Glomerular endothelial cell (primary cell): Measurements from ENCODE around the gene LRRC3B. TPM values are rescaled to one million over a fixed set of nuclear protein-coding genes. Genes with fewer than 3 reads are reported as not detected.
"Not testable (repeated sequence)": the region's sequence is repeated elsewhere in the genome, so short reads cannot be mapped to it uniquely, and the experiment has no call there.

ENCODE experiments used
- DNase-seq: peaks from one replicate; pipeline ENCODE4 v3.0.0-alpha.2; 2011; ENCODE audit warnings: low read depth, low spot score; ENCODE audit errors: extremely low read depth
- total RNA-seq: library from RNA; depleted of rRNA; stranded (reverse); fragments of >200 nt; gene quantifications from 2 replicates; pipeline ENCODE4 v1.2.3, GENCODE V29; 2015

LRRC3B gene
- not detected in 2 replicates for total RNA-seq

GRCh38 chr3:26622621-26623418 is at the start of gene LRRC3B:
LRRC3B (plus strand) TSS chr3:26622772; CDS start chr3:26709673, 86,901 bp downstream.
- DNase-seq: no peak

- no peak for DNase-seq
Observed at GRCh38 chr3:26574766-26575165, 47.8 kb upstream of the LRRC3B start.

- DNase-seq: no peak
Observed at GRCh38 chr3:26579116-26579515, 43.5 kb upstream of the LRRC3B start.

- no peak for DNase-seq
Observed at GRCh38 chr3:26587571-26587970, 35.0 kb upstream of the LRRC3B start.

- DNase-seq: no peak
Observed at GRCh38 chr3:26588931-26589330, 33.6 kb upstream of the LRRC3B start.

GRCh38 chr3:26589678-26590077 is 32.9 kb upstream of the LRRC3B start:
- no peak for DNase-seq

GRCh38 chr3:26590919-26591484 is 31.6 kb upstream of the LRRC3B start:
- no peak for DNase-seq

- DNase-seq: no peak
Observed at GRCh38 chr3:26591926-26592325, 30.6 kb upstream of the LRRC3B start.

GRCh38 chr3:26592451-26592850 is 30.1 kb upstream of the LRRC3B start:
- DNase-seq: no peak

- DNase-seq: no peak
Observed at GRCh38 chr3:26596335-26596734, 26.2 kb upstream of the LRRC3B start.

GRCh38 chr3:26603311-26603710 is 19.3 kb upstream of the LRRC3B start:
- not testable (repeated sequence) for DNase-seq

GRCh38 chr3:26603771-26604170 is 18.8 kb upstream of the LRRC3B start:
- not testable (repeated sequence) for DNase-seq

- DNase-seq: no peak
Observed at GRCh38 chr3:26614006-26614685, 8.4 kb upstream of the LRRC3B start.

- DNase-seq: no peak
Observed at GRCh38 chr3:26621176-26621575, 1.4 kb upstream of the LRRC3B start.

GRCh38 chr3:26621906-26622620 is 509 bp upstream of the LRRC3B start:
- DNase-seq: no peak

GRCh38 chr3:26623419-26624208 is 1.0 kb downstream of the LRRC3B start:
- DNase-seq: no peak

GRCh38 chr3:26624209-26624765 is 1.7 kb downstream of the LRRC3B start:
- DNase-seq: no peak

- no peak for DNase-seq
Observed at GRCh38 chr3:26625187-26625586, 2.6 kb downstream of the LRRC3B start.

- DNase-seq: no peak
Observed at GRCh38 chr3:26627080-26627479, 4.5 kb downstream of the LRRC3B start.

GRCh38 chr3:26628915-26629314 is 6.3 kb downstream of the LRRC3B start:
- no peak for DNase-seq
